Keratinocyte (primary cell): ENCODE measurements around the gene TROAP. TPM values are rescaled to one million over a fixed set of nuclear protein-coding genes. Genes with fewer than 3 reads are reported as not detected.

Source experiments
- DNase-seq: peaks from one replicate; pipeline ENCODE4 v3.0.0-alpha.2; 2011; ENCODE audit warnings: low read depth, missing footprints, low spot score
- FAIRE-seq: peaks from 2 replicates; lab custom pipeline; 2011; peaks lifted over from hg19 to GRCh38; lab: Jason Lieb, UNC
- H2AFZ ChIP-seq: 2 replicates; pipeline ENCODE4 v1.6.0; 2012; ENCODE audit warnings: low read length, control low read depth, inconsistent platforms; ENCODE audit not compliant: control insufficient read depth
- H3K27ac ChIP-seq: 2 replicates; pipeline ENCODE4 v1.5.1; 2011; ENCODE audit warnings: low read length; ENCODE audit not compliant: control insufficient read depth, insufficient read depth
- H3K27me3 ChIP-seq: 3 replicates; pipeline ENCODE4 v1.6.0; 2011; ENCODE audit warnings: low read length; ENCODE audit not compliant: control insufficient read depth, insufficient read depth; ENCODE audit errors: extremely low read depth
- H3K36me3 ChIP-seq, 2 experiments: 2 replicates in 1 of 2; 3 replicates in 1 of 2; pipeline ENCODE4 v1.5.1; 2011; ENCODE audit warnings: low read length in 2 of 2, mild to moderate bottlenecking in 1 of 2; ENCODE audit not compliant: control insufficient read depth in 2 of 2, insufficient read depth in 2 of 2; ENCODE audit errors: extremely low read depth in 1 of 2
- H3K4me1 ChIP-seq: 3 replicates; pipeline ENCODE4 v1.5.1; 2011; ENCODE audit warnings: low read length; ENCODE audit not compliant: control insufficient read depth, insufficient read depth; ENCODE audit errors: extremely low read depth
- H3K4me2 ChIP-seq: 3 replicates; pipeline ENCODE4 v1.6.0; 2011; ENCODE audit warnings: low read depth, low read length; ENCODE audit not compliant: control insufficient read depth, insufficient read depth; ENCODE audit errors: extremely low read depth
- H3K4me3 ChIP-seq, 3 experiments: fragments of 200-600 bp in 1 of 3; sonication (generic) in 1 of 3; 2 replicates in 2 of 3; 3 replicates in 1 of 3; pipeline ENCODE4 v1.5.1; 2011 to 2016; ENCODE audit warnings: low read length in 3 of 3, mild to moderate bottlenecking in 3 of 3, control low read depth in 2 of 3, inconsistent platforms in 1 of 3, low read depth in 1 of 3, mixed read lengths in 1 of 3, mixed run types in 1 of 3, moderate library complexity in 1 of 3; ENCODE audit not compliant: control insufficient read depth in 2 of 3, insufficient read depth in 2 of 3; ENCODE audit errors: extremely low read depth in 1 of 3
- H3K79me2 ChIP-seq: 2 replicates; pipeline ENCODE4 v1.6.0; 2012; ENCODE audit warnings: low read length; ENCODE audit not compliant: control insufficient read depth, insufficient read depth
- H3K9ac ChIP-seq: 3 replicates; pipeline ENCODE4 v1.6.0; 2011; ENCODE audit warnings: low read length; ENCODE audit not compliant: control insufficient read depth, insufficient read depth; ENCODE audit errors: extremely low read depth
- H3K9me1 ChIP-seq: 3 replicates; pipeline ENCODE4 v1.6.0; 2011; ENCODE audit warnings: low read length; ENCODE audit not compliant: control insufficient read depth, insufficient read depth; ENCODE audit errors: extremely low read depth
- H3K9me3 ChIP-seq: 2 replicates; pipeline ENCODE4 v1.5.1; 2012; ENCODE audit warnings: low read depth, low read length; ENCODE audit not compliant: control insufficient read depth
- H4K20me1 ChIP-seq: 3 replicates; pipeline ENCODE4 v1.6.0; 2011; ENCODE audit warnings: low read length; ENCODE audit not compliant: control insufficient read depth, insufficient read depth; ENCODE audit errors: extremely low read depth
- CTCF ChIP-seq, 3 experiments: IDR thresholded peaks in 1 of 3; conservative IDR thresholded peaks in 1 of 3; optimal IDR thresholded peaks in 1 of 3; 2 replicates in 2 of 3; 3 replicates in 1 of 3; pipeline versions ENCODE3 to v1.5.1; 2011; ENCODE audit warnings: low read length in 3 of 3, mild to moderate bottlenecking in 3 of 3, moderate library complexity in 2 of 3, control low read depth in 1 of 3, inconsistent platforms in 1 of 3; ENCODE audit not compliant: insufficient read depth in 2 of 3; ENCODE audit errors: extremely low read depth in 1 of 3
- EZH2 ChIP-seq: IDR thresholded peaks from one replicate; pipeline ENCODE4 v1.6.1; 2012; ENCODE audit warnings: inconsistent platforms, mild to moderate bottlenecking, low read length, moderate library complexity
- dilution Hi-C: fragments of 300-500 bp; cut with MboI; formaldehyde crosslinking; loops from one replicate; pipeline ENCODE4 v1.7.0; 2020; ENCODE audit warnings: low sequenced_read_pairs; ENCODE audit not compliant: extremely low pct_ligation_motif_present
- polyA plus RNA-seq, 5 experiments: library from polyadenylated mRNA; depleted of rRNA in 3 of 5; stranded (reverse) in 3 of 5; stranded (forward) in 1 of 5; unstranded in 1 of 5; fragments of >200 nt; gene quantifications; 1 replicate in 1 of 5; 2 replicates in 3 of 5; 3 replicates in 1 of 5; pipeline versions ENCODE4 v1.2.1 to v1.2.3, GENCODE V29; 2011 to 2012; ENCODE audit warnings: missing spikeins in 2 of 5, low read depth in 1 of 5, low replicate concordance in 1 of 5

Gene TROAP
- polyA plus RNA-seq, 1 donor (not counting 4 experiments of a cell fraction or from before 2014, with no cell fraction given) = 14.1 TPM

- Histone ChIP-seq H3K4me1 (peaks cover 33% of the 10 kb centered on the region), H3K4me2 (peak within 1 kb of the TSS; percentile 90), H3K27me3 (no peaks in the 10 kb centered on the region), H3K9me1 (no peaks in the 10 kb centered on the region), H3K79me2 (peaks cover 56% of the 10 kb centered on the region), H2AFZ (peak within 1 kb of the TSS; percentile 93), H3K36me3 (peaks cover 0 to 2% of the 10 kb centered on the region in 2 experiments), H3K4me3 (peak within 1 kb of the TSS; percentile 78 to 97 (median 91)), H3K9ac (peak within 1 kb of the TSS; percentile 96), H3K27ac (peak within 1 kb of the TSS; percentile 91), H3K9me3 (no peaks in the 10 kb centered on the region), H4K20me1 (no peaks in the 10 kb centered on the region)
- no peak for DNase-seq
- dilution Hi-C loops = no loop called here
- no peak for FAIRE-seq
- TF ChIP-seq CTCF (optimal IDR thresholded peaks at IDR 0.05 in 1 of 3, IDR thresholded peaks at IDR 0.05 in 1 of 3, conservative IDR thresholded peaks at IDR 0.05 in 1 of 3; ENCODE audit: extremely low read depth in 1 of 3, insufficient read depth in 2 of 3, low read length in 3 of 3) (no peak), EZH2 (no peak)
Measured at GRCh38 chr12:49367381-49368239, 44.6 kb downstream of the TROAP start, which contains the start of gene SPATS2. TSS of gene SPATS2 (plus strand) at chr12:49367462. CDS start at chr12:49461013, 93,551 bp downstream.

DNA sequence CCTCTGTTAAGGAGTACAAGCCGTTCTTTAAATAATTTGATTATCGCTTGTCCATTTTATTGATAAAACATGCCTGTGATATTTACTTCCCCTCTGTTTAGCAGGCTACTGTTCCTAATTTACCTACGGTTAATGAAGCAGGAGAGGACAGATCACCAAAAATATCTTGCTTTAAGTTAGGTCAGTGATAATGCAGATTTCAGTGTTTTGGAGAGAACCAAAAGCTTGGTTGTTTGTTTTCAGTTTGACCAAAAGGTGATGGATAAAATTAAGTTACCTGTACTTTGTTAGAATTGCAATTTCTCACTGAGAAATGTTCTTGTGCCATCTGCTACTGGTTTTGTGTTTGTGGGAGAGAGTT lies 45.2 kb downstream of the TROAP start:
- Histone ChIP-seq H3K9me3 (no peaks in the 10 kb centered on the region), H3K27ac (peak overlapping the region; percentile 91), H3K9ac (peak overlapping the region; percentile 96), H3K9me1 (no peaks in the 10 kb centered on the region), H3K27me3 (no peaks in the 10 kb centered on the region), H3K36me3 (peaks cover 2% of the 10 kb centered on the region in 2 experiments), H3K4me1 (peaks cover 33% of the 10 kb centered on the region), H3K4me3 (peak overlapping the region; percentile 78 to 97 (median 91)), H4K20me1 (no peaks in the 10 kb centered on the region), H3K79me2 (peaks cover 62% of the 10 kb centered on the region), H3K4me2 (peak overlapping the region; percentile 73), H2AFZ (peak overlapping the region; percentile 73)
- DNase-seq = no peak
- no peak for FAIRE-seq
- TF ChIP-seq EZH2 (no peak), CTCF (optimal IDR thresholded peaks at IDR 0.05 in 1 of 3, IDR thresholded peaks at IDR 0.05 in 1 of 3, conservative IDR thresholded peaks at IDR 0.05 in 1 of 3; ENCODE audit: extremely low read depth in 1 of 3, insufficient read depth in 2 of 3, low read length in 3 of 3) (no peak)
- dilution Hi-C loops = no loop called here
